ENCODE measurements around the gene SCMH1.

Gene SCMH1

GRCh38 chr1:41024953-41025352 lies 217.2 kb downstream of the SCMH1 start:
- no peak for DNase-seq (ENCODE audit: low spot score)

GRCh38 chr1:41023279-41023990 lies 218.7 kb downstream of the SCMH1 start:
- DNase-seq (ENCODE audit: low spot score), result no peak

GRCh38 chr1:41022424-41022823 lies 219.7 kb downstream of the SCMH1 start:
- DNase-seq (ENCODE audit: low spot score), result no peak

- DNase-seq (ENCODE audit: low spot score), result no peak
Measured at GRCh38 chr1:41021526-41022308, 220.4 kb downstream of the SCMH1 start, which contains the start of gene SLFNL1. TSS of gene SLFNL1 (minus strand) at chr1:41021725. CDS start at chr1:41020660, 1,065 bp downstream.

GRCh38 chr1:41020654-41021053 lies 221.5 kb downstream of the SCMH1 start:
- DNase-seq (ENCODE audit: low spot score), result no peak

- DNase-seq (ENCODE audit: low spot score), result no peak
Measured at GRCh38 chr1:41020109-41020576, 222.0 kb downstream of the SCMH1 start.

GRCh38 chr1:41019353-41019745 lies 222.8 kb downstream of the SCMH1 start:
- no peak for DNase-seq (ENCODE audit: low spot score)

GRCh38 chr1:41018018-41018410 lies 224.1 kb downstream of the SCMH1 start:
- no peak for DNase-seq (ENCODE audit: low spot score)

GRCh38 chr1:41017141-41018017 lies 224.7 kb downstream of the SCMH1 start:
- DNase-seq (ENCODE audit: low spot score), result no peak

GRCh38 chr1:41015897-41016470 lies 226.1 kb downstream of the SCMH1 start:
- no peak for DNase-seq (ENCODE audit: low spot score)

GRCh38 chr1:41015281-41015896 lies 226.7 kb downstream of the SCMH1 start:
- DNase-seq (ENCODE audit: low spot score), result no peak

- DNase-seq (ENCODE audit: low spot score), result no peak
Measured at GRCh38 chr1:41014871-41015270, 227.2 kb downstream of the SCMH1 start.

GRCh38 chr1:41013796-41014195 lies 228.3 kb downstream of the SCMH1 start:
- DNase-seq (ENCODE audit: low spot score), result no peak

- DNase-seq (ENCODE audit: low spot score), result no peak
Measured at GRCh38 chr1:41013024-41013423, 229.1 kb downstream of the SCMH1 start.

- DNase-seq (ENCODE audit: low spot score), result no peak
Measured at GRCh38 chr1:41010345-41010744, 231.8 kb downstream of the SCMH1 start.

GRCh38 chr1:41009466-41009865 lies 232.6 kb downstream of the SCMH1 start:
- DNase-seq (ENCODE audit: low spot score), result no peak

- no peak for DNase-seq (ENCODE audit: low spot score)
Measured at GRCh38 chr1:41006942-41007865, 234.9 kb downstream of the SCMH1 start.

- no peak for DNase-seq (ENCODE audit: low spot score)
Measured at GRCh38 chr1:41005876-41006275, 236.2 kb downstream of the SCMH1 start.

- DNase-seq (ENCODE audit: low spot score), result peak; percentile 84
Measured at GRCh38 chr1:41003640-41004220, 238.4 kb downstream of the SCMH1 start.

- no peak for DNase-seq (ENCODE audit: low spot score)
Measured at GRCh38 chr1:41003127-41003639, 238.9 kb downstream of the SCMH1 start.

Measured in left forelimb (tissue), 1 donor.